Measurements from ENCODE around the gene TSPAN19. TPM values are rescaled to one million over a fixed set of nuclear protein-coding genes. Genes with fewer than 3 reads are reported as not detected.
A peak's percentile ranks its signal among the peaks of the same experiment; 100 is the strongest.

The TSPAN19 gene
- total RNA-seq, 6 experiments from 2014 or later: not detected

- WGBS (ENCODE audit: insufficient coverage, low coverage, low lambda C conversion rate, missing lambda C conversion rate): 46% methylated on average over 2 of the region's 2 CpGs
- ATAC-seq: no peak
- intact Hi-C loops (cut with DNase I): no loop called here
Observed at GRCh38 chr12:85000729-85001128, 35.3 kb downstream of the TSPAN19 start.

DNA sequence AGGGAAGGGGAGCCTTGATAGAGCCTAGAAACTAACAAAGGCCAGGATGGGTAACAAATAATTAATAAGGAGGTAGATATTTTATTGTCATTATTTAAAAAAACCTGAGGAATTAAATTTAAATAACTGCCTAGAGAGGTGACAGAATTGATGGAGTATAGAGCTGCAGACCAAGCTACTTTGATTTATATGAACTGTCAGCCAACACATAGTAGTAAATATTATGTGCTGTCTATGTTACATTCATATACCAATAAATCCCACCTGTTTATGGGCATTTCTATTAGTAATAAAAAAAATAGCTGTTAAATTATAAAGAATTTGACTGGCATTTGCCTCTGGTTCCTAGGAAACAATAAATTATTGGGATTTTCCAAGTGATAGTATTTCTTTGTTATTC, 37.7 kb downstream of the TSPAN19 start:
- no peaks in the 10 kb centered on the region for H3K27me3 ChIP-seq
- intact Hi-C loops (cut with DNase I): no loop called here
- no peak overlapping the region for H3K4me3 ChIP-seq
- no peak overlapping the region for H3K27ac ChIP-seq
- TF ChIP-seq CTCF (IDR thresholded peaks at IDR 0.05): no peak
- no peak for TF ChIP-seq POLR2A (IDR thresholded peaks at IDR 0.05)
- no peaks in the 10 kb centered on the region for H3K9me3 ChIP-seq
- H3K4me1 ChIP-seq: no peaks in the 10 kb centered on the region
- H3K36me3 ChIP-seq: no peaks in the 10 kb centered on the region
- DNase-seq (no peak), ATAC-seq (no peak)

More at GRCh38 chr12:85000729-85001128, 35.3 kb downstream of the TSPAN19 start:
- no peaks in the 10 kb centered on the region for H3K9me3 ChIP-seq
- TF ChIP-seq CTCF (IDR thresholded peaks at IDR 0.05): no peak
- H3K4me3 ChIP-seq: no peak overlapping the region
- no peaks in the 10 kb centered on the region for H3K36me3 ChIP-seq
- no peak for DNase-seq
- H3K27ac ChIP-seq: no peak overlapping the region
- H3K27me3 ChIP-seq: no peaks in the 10 kb centered on the region
- no peaks in the 10 kb centered on the region for H3K4me1 ChIP-seq

- TF ChIP-seq CTCF (IDR thresholded peaks at IDR 0.05): no peak
- TF ChIP-seq POLR2A (IDR thresholded peaks at IDR 0.05): no peak
- Histone ChIP-seq H3K4me1 (no peaks in the 10 kb centered on the region), H3K9me3 (no peaks in the 10 kb centered on the region), H3K4me3 (no peak overlapping the region), H3K27ac (no peak overlapping the region), H3K36me3 (no peaks in the 10 kb centered on the region), H3K27me3 (no peaks in the 10 kb centered on the region)
- intact Hi-C loops (cut with DNase I): no loop called here
- no peak for DNase-seq
- WGBS (ENCODE audit: insufficient coverage, low coverage, low lambda C conversion rate, missing lambda C conversion rate): 60% methylated on average over 1 of the region's 1 CpG
- ATAC-seq: peak in 2 of 4 donors; percentile 33 to 69
Observed at GRCh38 chr12:84996759-84997158, 39.3 kb downstream of the TSPAN19 start.

DNA sequence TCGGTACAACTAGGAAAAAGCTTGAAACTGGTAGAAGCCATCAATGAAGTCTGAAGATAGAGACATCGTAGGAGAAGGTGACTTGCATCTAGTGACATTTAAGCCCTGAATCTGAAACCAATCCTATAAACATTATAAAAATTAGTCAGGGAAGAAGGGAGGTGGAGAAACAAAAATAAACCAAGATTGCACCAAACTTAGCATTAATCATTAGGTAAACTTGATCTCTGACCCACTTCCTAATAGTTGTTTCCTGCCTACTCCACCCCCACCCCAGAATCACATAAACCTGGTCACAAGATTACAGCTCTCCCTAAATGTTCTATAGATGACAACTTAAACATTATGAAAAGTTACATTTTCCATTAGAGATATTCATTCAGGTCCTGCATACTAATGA, 40.4 kb downstream of the TSPAN19 start:
- intact Hi-C loops (cut with DNase I): no loop called here
- Histone ChIP-seq H3K36me3 (no peaks in the 10 kb centered on the region), H3K4me1 (no peaks in the 10 kb centered on the region), H3K27ac (no peak overlapping the region), H3K4me3 (no peak overlapping the region), H3K27me3 (no peaks in the 10 kb centered on the region), H3K9me3 (no peaks in the 10 kb centered on the region)
- 44% methylated on average over 2 of the region's 2 CpGs for WGBS (ENCODE audit: insufficient coverage, low coverage, low lambda C conversion rate, missing lambda C conversion rate)
- DNase-seq (no peak), ATAC-seq (peak in 1 of 4 donors; percentile 89)
- TF ChIP-seq CTCF (IDR thresholded peaks at IDR 0.05): no peak
- TF ChIP-seq POLR2A (IDR thresholded peaks at IDR 0.05): no peak

- no peak for ATAC-seq
- no peak for DNase-seq
- no peak overlapping the region for H3K27ac ChIP-seq
Observed at GRCh38 chr12:84994426-84994825, 41.7 kb downstream of the TSPAN19 start.

More at GRCh38 chr12:84994426-84994825, 41.7 kb downstream of the TSPAN19 start:
- intact Hi-C loops (cut with DNase I): no loop called here
- Histone ChIP-seq H3K27me3 (no peaks in the 10 kb centered on the region), H3K36me3 (no peaks in the 10 kb centered on the region), H3K4me1 (no peaks in the 10 kb centered on the region), H3K4me3 (no peak overlapping the region), H3K9me3 (no peaks in the 10 kb centered on the region)
- TF ChIP-seq CTCF (IDR thresholded peaks at IDR 0.05) (no peak), POLR2A (IDR thresholded peaks at IDR 0.05) (no peak)

Measured in right lobe of liver (tissue), 6 donors.